Stimulated activated CD8-positive, alpha-beta memory T cell treated with anti-CD3 and anti-CD28 coated beads, Interleukin-4, amount 100 ng/mL, for 4 hours (primary cell): ENCODE data around the gene EPS8L3.
"Not testable (repeated sequence)": the region's sequence is repeated elsewhere in the genome, so short reads cannot be mapped to it uniquely, and the experiment has no call there.

Source experiments
- DNase-seq, 2 donors: peaks; one replicate each; pipeline ENCODE4 v3.0.0-alpha.2; 2020; ENCODE audit warnings: low read depth in 2 of 2, low spot score in 1 of 2

The EPS8L3 gene

DNA sequence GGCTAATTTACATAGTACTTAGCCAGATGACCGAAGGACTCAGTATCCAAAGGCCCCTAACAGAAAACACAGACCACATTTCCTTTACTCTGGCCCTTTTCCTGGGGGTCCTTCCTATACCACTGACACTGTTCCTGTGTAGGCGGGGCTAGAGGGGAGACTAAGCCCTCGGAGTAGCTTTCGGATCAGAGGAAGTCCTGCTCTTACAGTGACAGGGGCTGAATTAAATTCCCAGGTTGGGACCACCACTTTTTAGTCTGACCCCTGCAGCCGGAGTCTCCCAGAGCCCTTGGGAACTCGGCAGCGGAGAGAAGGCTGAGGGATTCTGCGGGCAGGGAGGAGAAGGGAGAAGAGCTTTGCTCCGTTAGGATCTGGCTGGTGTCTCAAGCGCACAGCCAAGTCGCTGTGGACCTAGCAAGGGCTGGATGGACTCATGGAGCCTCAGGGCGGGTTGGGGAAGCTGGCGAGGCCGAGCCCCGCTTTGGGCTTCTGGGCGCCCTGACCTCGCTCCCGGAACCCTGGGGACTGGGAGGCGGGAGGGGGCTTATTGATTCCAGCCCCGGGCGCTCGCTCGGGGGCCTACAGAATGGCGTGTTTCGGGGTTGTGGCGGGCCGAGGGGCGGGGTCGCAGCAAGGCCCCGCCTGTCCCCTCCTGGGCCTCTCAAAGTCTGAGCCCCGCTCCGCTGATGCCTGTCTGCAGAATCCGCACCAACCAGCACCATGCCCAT lies 52.0 kb downstream of the EPS8L3 start, which contains the start of gene GSTM5:
Gene GSTM5 (plus strand): TSS at position 659 of the 728 bp plus-strand sequence. CDS start 62 bp downstream, at position 721.
- not testable (repeated sequence) for DNase-seq

DNA sequence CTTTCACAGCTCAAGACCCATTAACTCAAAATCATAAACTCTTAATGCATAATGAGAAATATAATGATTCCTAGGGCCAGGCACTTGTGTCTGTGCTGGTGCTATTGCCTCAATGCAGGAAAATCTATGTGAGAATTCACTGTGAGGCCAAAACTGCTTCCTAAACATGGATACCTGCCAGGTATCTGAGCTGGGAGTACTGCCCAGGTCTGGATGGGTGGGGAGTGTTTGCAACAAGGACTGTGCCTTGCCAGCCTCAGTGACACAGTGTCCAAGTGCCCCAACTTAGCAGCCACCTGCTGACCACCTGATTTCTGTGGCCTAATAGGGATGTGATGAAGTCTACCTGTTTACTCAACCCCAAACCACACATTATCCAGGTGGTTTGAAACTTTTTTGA lies 53.9 kb downstream of the EPS8L3 start:
- not testable (repeated sequence) for DNase-seq

DNA sequence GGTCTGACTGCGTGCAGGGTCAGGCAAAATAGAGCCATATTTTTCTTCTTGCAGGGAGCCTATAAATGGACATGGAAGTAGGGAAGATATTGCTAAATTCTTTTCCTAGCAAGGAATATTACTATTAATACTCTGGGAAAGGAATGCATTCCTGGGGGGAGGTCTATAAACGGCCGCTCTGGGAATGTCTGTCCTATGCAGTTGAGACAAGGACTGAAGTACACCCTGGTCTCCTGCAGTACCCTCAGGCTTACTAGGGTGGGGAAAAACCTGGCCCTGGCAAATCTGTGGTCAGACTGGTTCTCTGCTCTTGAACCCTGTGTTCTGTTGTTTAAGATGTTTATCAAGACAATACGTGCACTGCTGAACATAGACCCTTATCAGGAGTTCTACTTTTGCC lies 54.8 kb downstream of the EPS8L3 start:
- DNase-seq, result not testable (repeated sequence)

DNA sequence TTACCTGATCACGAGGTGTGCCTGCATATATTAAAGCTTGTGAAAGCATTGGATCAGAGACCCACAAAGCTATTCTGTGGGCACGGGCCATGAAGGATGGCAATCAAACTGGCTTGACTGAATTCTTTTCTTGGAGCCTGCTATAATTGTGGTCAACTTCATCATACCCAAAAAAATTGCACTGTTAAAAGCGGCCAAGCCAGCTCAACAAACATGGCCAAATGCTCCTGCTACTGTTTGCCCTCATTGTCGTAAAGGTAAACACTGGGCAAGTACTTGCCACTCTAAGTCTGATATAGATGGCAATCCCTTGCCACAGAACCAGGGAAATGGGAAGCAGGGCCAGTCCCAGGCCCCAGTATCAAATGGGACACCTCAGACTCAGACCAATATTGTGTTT lies 58.3 kb downstream of the EPS8L3 start:
- DNase-seq, result no peak

DNA sequence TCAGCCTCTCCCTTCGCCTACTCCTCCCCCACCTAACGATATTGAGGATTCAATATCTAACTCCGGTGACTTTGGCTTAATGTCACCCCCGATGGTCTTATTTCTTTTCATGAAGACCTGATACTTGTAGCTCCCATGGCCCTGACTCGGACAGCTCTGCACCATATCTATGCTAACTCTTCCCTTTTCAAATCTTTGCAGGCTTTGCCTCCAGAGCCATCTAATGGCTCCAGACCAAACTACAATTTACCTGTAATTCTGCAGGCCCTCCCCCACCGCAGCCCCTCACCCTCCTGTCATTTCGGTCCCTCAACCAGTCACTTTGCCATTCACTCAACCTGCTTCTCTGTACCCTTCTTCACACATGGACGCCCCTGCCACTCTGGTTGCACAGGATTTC lies 59.5 kb downstream of the EPS8L3 start:
- no peak for DNase-seq

DNA sequence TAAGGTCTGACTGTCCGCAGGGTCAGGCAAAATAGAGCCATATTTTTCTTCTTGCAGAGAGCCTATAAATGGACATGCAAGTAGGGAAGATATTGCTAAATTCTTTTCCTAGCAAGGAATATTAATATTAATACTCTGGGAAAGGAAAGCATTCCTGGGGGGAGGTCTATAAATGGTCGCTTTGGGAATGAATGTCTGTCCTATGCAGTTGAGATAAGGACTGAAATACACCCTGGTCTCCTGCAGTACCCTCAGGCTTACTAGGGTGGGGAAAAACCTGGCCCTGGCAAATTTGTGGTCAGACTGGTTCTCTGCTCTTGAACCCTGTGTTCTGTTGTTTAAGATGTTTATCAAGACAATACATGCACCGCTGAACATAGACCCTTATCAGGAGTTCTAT lies 60.8 kb downstream of the EPS8L3 start:
- DNase-seq, result not testable (repeated sequence)
